ENCODE measurements around the gene INAVA. TPM values are rescaled to one million over a fixed set of nuclear protein-coding genes. Genes with fewer than 3 reads are reported as not detected.
"Not testable (repeated sequence)": the region's sequence is repeated elsewhere in the genome, so short reads cannot be mapped to it uniquely, and the experiment has no call there.

The INAVA gene
- total RNA-seq, 1 donor from 2014 or later: 5.0 TPM

DNA sequence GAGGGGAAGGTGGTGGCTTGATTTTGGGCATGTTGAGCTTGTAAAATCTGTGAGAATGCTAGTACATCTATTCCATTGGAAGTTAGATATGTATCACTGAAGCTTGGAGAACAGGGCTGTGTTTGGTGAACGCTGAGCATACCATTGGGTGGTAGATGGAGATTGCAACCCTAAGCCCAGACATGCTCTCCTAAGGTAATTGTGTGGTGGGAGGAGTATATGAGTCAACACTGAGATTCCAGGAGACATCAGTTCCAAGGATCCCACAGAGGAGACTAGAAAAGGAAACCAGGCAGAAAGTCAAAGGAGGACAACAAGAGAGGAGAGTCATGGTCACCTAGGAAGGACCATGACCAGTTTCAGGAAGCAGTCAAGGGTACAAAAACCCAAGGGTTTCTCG, 68.4 kb downstream of the INAVA start:
- Mint-ChIP-seq H3K27me3 (ENCODE audit: low read depth) (peaks cover 1% of the 10 kb centered on the region), H3K4me1 (ENCODE audit: low read depth) (peaks cover 4% of the 10 kb centered on the region), H3K36me3 (ENCODE audit: low read depth) (no peaks in the 10 kb centered on the region), H3K4me3 (ENCODE audit: unreplicated experiment) (no peak overlapping the region), H3K27ac (ENCODE audit: unreplicated experiment) (no peak overlapping the region), H3K9me3 (ENCODE audit: low read depth) (no peaks in the 10 kb centered on the region)
- TF ChIP-seq, protein P1, sequence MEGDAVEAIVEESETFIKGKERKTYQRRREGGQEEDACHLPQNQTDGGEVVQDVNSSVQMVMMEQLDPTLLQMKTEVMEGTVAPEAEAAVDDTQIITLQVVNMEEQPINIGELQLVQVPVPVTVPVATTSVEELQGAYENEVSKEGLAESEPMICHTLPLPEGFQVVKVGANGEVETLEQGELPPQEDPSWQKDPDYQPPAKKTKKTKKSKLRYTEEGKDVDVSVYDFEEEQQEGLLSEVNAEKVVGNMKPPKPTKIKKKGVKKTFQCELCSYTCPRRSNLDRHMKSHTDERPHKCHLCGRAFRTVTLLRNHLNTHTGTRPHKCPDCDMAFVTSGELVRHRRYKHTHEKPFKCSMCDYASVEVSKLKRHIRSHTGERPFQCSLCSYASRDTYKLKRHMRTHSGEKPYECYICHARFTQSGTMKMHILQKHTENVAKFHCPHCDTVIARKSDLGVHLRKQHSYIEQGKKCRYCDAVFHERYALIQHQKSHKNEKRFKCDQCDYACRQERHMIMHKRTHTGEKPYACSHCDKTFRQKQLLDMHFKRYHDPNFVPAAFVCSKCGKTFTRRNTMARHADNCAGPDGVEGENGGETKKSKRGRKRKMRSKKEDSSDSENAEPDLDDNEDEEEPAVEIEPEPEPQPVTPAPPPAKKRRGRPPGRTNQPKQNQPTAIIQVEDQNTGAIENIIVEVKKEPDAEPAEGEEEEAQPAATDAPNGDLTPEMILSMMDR (IDR thresholded peaks at IDR 0.05): no peak
- DNase-seq (ENCODE audit: low spot score): no peak

DNA sequence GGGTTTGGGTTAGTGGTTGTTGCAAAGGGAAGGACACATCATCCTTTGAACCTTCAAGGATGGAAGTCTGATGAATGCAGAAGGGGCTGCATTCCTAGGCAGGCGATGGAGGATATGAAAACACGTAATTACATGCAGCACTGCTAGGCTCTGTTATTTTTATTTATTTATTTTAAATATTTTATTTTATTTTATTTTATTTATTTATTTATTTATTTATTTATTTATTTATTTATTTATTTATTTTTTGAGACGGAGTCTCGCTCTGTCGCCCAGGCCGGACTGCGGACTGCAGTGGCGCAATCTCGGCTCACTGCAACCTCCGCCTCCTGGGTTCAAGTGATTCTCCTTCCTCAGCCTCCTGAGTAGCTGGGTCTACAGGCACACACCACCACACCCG, 69.2 kb downstream of the INAVA start:
- not testable (repeated sequence) for H3K4me1 Mint-ChIP-seq (ENCODE audit: low read depth); H3K36me3 Mint-ChIP-seq (ENCODE audit: low read depth); DNase-seq (ENCODE audit: low spot score)

More for the DNA sequence above, 69.2 kb downstream of the INAVA start:
- H3K9me3 Mint-ChIP-seq (ENCODE audit: low read depth); H3K4me3 Mint-ChIP-seq (ENCODE audit: unreplicated experiment); H3K27ac Mint-ChIP-seq (ENCODE audit: unreplicated experiment); H3K27me3 Mint-ChIP-seq (ENCODE audit: low read depth): not testable (repeated sequence)

Other genes starting within 250 kb of the INAVA start
- 13.3 to 15.9 TPM (median 13.7 TPM) in 3 replicates for gene DDX59, start 225.0 kb upstream of the INAVA start, total RNA-seq
- gene CAMSAP2, start 156.0 kb upstream of the INAVA start, total RNA-seq: 46.7 to 51.8 TPM (median 51.7 TPM) in 3 replicates
- not detected in 3 replicates for gene GPR25, start 21.9 kb upstream of the INAVA start, total RNA-seq
- 1.1 to 2.6 TPM (median 2.6 TPM) in 3 replicates for gene KIF21B, start 128.8 kb downstream of the INAVA start, total RNA-seq
- 0.07 to 0.46 TPM (median 0.40 TPM) in 3 replicates for gene CACNA1S, start 217.5 kb downstream of the INAVA start, total RNA-seq
- gene ASCL5, start 232.3 kb downstream of the INAVA start, total RNA-seq: 0.19 TPM in 1 of 3 replicates, not detected in the others

All from chondrocyte (in vitro differentiated cells).